PC-3 (cell line): ENCODE results near the gene ISM1.

ENCODE experiments used
- EZH2phosphoT487 ChIP-seq: fragments of 300-600 bp; sonication (generic); IDR thresholded peaks from 2 replicates; pipeline ENCODE4 v1.6.1; 2018; ENCODE audit warnings: mild to moderate bottlenecking, antibody characterized with exemption, low read length, borderline replicate concordance
- TF ChIP-seq, protein P1 (sequence below): fragments of 300-600 bp; sonication (generic); conservative IDR thresholded peaks from 2 replicates; pipeline ENCODE4 v1.5.1; 2017; ENCODE audit warnings: antibody characterized with exemption, low read depth, mild to moderate bottlenecking, low read length

DNA sequence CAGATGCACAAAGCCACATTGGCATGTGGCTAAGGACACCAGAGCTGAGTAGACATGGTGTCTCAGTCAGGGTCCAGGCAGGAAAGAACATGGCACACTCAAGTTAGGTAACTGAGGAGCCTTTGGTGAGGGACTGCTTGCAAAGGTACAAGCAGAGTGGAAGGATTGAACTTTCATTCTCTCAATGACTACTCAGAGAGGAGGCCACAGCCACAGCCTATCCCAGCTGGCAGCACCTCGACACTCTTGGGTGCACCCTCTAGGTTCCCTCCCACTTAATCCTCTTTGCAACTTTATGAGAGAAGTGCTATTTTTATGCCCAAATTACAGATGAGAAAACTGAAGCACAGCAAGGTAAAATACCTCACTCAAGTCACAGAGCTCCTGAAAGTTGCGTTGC is 73.4 kb downstream of the ISM1 start:
- TF ChIP-seq, protein P1, sequence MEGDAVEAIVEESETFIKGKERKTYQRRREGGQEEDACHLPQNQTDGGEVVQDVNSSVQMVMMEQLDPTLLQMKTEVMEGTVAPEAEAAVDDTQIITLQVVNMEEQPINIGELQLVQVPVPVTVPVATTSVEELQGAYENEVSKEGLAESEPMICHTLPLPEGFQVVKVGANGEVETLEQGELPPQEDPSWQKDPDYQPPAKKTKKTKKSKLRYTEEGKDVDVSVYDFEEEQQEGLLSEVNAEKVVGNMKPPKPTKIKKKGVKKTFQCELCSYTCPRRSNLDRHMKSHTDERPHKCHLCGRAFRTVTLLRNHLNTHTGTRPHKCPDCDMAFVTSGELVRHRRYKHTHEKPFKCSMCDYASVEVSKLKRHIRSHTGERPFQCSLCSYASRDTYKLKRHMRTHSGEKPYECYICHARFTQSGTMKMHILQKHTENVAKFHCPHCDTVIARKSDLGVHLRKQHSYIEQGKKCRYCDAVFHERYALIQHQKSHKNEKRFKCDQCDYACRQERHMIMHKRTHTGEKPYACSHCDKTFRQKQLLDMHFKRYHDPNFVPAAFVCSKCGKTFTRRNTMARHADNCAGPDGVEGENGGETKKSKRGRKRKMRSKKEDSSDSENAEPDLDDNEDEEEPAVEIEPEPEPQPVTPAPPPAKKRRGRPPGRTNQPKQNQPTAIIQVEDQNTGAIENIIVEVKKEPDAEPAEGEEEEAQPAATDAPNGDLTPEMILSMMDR: no peak
- TF ChIP-seq EZH2phosphoT487: no peak
